Measurements from ENCODE around the gene MMAB.

The MMAB gene

DNA sequence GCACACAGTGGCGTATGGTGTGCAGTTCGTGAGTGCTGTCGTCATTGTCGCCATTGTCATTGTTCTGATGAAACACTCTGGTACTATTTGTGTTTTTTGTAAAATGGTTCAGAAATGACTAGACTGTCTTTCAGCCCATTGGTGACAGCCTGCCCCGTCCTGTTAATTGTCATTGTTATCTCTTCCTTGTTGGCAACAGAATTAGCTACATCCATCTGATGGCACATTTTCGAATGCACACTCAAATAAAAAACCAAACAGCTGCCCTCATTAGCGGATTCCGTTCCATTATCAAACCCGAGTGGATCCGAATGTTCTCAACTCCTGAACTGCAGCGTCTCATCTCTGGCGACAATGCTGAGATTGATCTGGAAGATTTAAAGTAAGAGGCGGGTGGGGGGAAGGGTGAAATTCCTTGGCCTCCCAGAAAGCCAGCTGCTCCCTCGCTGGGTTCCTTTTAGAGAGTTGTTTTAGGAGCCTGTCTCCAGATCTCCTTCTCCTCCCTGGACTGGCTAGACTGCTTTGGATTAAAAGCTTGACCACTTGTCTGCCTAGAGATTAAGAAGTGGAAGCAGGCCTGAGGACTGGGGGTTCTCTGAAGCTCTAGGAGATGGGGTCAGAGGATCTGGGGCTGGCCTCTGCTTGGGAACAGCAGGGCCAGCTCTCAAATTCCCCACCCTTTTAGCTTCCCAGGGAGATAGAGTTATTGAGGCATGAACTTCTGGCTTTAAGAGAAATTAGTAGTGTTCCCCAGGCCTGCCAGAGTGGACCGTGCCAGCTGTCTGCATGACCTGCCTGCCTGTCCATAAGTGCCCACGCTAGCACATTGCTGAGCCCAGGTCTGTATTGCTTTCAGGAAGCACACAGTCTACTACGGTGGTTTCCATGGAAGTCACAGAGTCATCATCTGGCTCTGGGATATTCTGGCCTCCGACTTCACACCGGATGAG, 43.3 kb downstream of the MMAB start:
- no peak for TF ChIP-seq POLR2AphosphoS5 (IDR thresholded peaks at IDR 0.05; ENCODE audit: low read depth, low read length)
- no peak for TF ChIP-seq SIN3A (IDR thresholded peaks at IDR 0.05; ENCODE audit: borderline replicate concordance, insufficient read depth, low read length)
- no peak for TF ChIP-seq TAF1 (IDR thresholded peaks at IDR 0.05; ENCODE audit: borderline replicate concordance, insufficient read depth, low read length)
- TF ChIP-seq, protein P1, sequence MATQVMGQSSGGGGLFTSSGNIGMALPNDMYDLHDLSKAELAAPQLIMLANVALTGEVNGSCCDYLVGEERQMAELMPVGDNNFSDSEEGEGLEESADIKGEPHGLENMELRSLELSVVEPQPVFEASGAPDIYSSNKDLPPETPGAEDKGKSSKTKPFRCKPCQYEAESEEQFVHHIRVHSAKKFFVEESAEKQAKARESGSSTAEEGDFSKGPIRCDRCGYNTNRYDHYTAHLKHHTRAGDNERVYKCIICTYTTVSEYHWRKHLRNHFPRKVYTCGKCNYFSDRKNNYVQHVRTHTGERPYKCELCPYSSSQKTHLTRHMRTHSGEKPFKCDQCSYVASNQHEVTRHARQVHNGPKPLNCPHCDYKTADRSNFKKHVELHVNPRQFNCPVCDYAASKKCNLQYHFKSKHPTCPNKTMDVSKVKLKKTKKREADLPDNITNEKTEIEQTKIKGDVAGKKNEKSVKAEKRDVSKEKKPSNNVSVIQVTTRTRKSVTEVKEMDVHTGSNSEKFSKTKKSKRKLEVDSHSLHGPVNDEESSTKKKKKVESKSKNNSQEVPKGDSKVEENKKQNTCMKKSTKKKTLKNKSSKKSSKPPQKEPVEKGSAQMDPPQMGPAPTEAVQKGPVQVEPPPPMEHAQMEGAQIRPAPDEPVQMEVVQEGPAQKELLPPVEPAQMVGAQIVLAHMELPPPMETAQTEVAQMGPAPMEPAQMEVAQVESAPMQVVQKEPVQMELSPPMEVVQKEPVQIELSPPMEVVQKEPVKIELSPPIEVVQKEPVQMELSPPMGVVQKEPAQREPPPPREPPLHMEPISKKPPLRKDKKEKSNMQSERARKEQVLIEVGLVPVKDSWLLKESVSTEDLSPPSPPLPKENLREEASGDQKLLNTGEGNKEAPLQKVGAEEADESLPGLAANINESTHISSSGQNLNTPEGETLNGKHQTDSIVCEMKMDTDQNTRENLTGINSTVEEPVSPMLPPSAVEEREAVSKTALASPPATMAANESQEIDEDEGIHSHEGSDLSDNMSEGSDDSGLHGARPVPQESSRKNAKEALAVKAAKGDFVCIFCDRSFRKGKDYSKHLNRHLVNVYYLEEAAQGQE (IDR thresholded peaks at IDR 0.05; ENCODE audit: insufficient read depth in 1 of 2, low read depth in 2 of 2, low read length in 2 of 2) = no peak
- TF ChIP-seq FOXP2 (optimal IDR thresholded peaks at IDR 0.05; ENCODE audit: borderline replicate concordance, extremely low read depth, extremely low read length, insufficient read depth) = no peak

DNA sequence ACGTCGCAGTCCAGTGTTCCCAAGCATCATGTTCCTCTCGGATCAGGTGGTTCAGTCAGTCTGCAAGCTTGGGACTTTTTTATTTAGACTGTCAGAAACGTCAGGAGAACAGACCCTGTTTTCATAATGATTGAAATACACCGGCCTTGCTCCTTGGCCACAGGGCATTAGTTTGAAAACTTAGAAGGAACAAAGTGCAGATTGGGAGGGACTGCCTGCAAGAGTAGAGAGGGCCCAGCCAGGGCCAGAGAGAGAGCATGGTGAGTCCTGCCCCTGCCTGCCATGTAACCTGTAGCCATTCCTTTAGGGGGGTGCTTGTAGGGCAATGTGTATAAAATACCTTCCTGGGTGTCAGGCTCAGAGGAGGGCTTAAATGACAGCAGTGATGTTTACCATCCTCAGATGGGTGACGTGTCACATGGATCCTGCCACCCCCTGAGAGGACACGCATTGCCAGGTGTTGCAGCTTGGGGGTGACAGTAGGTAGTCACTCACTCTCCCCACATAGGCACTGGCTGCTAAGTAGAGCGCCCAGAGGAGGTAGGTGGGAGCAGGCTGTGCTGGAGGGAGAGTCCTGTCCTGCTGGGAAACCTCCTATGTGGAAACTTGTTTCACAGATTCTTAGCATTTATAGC, 45.7 kb downstream of the MMAB start:
- TF ChIP-seq TAF1 (IDR thresholded peaks at IDR 0.05; ENCODE audit: borderline replicate concordance, insufficient read depth, low read length) (no peak), POLR2AphosphoS5 (IDR thresholded peaks at IDR 0.05; ENCODE audit: low read depth, low read length) (no peak), SIN3A (IDR thresholded peaks at IDR 0.05; ENCODE audit: borderline replicate concordance, insufficient read depth, low read length) (no peak), FOXP2 (optimal IDR thresholded peaks at IDR 0.05; ENCODE audit: borderline replicate concordance, extremely low read depth, extremely low read length, insufficient read depth) (no peak)
- TF ChIP-seq, protein P1 (IDR thresholded peaks at IDR 0.05; ENCODE audit: insufficient read depth in 1 of 2, low read depth in 2 of 2, low read length in 2 of 2) = no peak

DNA sequence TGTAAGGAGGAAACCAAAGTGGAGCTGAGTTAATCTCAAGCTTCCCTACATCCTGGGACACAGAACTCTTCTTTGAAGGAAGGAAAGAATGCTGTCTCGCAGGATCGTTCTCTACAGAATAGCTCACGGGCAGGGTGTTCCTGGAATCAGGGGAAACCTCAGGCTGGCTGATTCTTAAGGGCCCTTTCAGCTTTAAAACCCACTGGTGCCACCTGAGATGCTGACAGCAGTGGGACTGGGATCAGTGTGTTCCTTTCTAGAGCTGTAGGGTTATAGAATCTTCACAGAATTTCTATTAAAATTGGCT, 48.1 kb downstream of the MMAB start:
- TF ChIP-seq, protein P1 (IDR thresholded peaks at IDR 0.05; ENCODE audit: insufficient read depth in 1 of 2, low read depth in 2 of 2, low read length in 2 of 2) = no peak
- TF ChIP-seq FOXP2 (optimal IDR thresholded peaks at IDR 0.05; ENCODE audit: borderline replicate concordance, extremely low read depth, extremely low read length, insufficient read depth) (no peak), TAF1 (IDR thresholded peaks at IDR 0.05; ENCODE audit: borderline replicate concordance, insufficient read depth, low read length) (no peak), SIN3A (IDR thresholded peaks at IDR 0.05; ENCODE audit: borderline replicate concordance, insufficient read depth, low read length) (no peak), POLR2AphosphoS5 (IDR thresholded peaks at IDR 0.05; ENCODE audit: low read depth, low read length) (no peak)

DNA sequence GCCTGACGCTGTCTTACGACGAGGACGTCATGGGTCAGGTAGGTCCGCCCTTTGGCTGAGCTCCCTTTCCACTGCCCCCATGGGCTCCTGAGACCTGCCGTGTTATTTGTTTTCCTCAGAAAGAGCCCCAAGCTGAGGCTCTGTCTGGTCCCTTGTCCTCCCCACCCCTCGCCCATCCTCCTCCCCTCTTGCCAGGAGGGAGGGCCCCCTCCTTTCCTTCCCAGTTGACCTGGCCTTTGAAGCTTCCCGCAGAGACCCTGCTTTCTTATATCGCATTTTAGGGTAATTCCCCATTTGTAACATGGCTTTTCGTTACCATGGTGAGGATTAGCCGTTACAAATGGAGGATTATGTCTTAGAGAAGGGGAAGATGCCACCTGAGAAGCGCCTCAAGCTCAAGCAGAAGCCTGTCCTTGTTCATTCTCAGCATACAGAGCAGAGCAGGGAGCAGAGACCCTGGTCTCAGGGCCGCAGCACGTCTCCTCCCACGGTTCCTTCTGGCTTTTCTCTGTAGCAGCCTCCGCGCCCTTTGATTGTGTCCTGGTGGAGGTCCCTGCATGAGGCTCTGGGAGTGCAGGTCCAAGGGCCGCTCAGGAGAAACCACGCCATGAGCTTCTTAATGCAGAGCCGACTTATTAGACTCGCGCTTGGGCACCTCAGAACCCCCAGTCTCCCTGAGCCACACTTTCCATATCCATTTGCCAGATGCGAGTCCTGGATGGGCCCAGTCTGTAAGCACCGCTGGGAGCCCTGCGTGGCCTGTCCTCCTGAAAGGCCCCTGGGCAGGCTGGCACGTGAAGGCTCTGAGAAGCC, 48.6 kb downstream of the MMAB start:
- TF ChIP-seq TAF1 (IDR thresholded peaks at IDR 0.05; ENCODE audit: borderline replicate concordance, insufficient read depth, low read length) = no peak
- TF ChIP-seq, protein P1 (IDR thresholded peaks at IDR 0.05; ENCODE audit: insufficient read depth in 1 of 2, low read depth in 2 of 2, low read length in 2 of 2) = no peak
- TF ChIP-seq POLR2AphosphoS5 (IDR thresholded peaks at IDR 0.05; ENCODE audit: low read depth, low read length) = no peak
- TF ChIP-seq SIN3A (IDR thresholded peaks at IDR 0.05; ENCODE audit: borderline replicate concordance, insufficient read depth, low read length) = no peak
